ENCODE results near the gene PKD2.
"Not testable (repeated sequence)": the region's sequence is repeated elsewhere in the genome, so short reads cannot be mapped to it uniquely, and the experiment has no call there.

PKD2 gene

DNA sequence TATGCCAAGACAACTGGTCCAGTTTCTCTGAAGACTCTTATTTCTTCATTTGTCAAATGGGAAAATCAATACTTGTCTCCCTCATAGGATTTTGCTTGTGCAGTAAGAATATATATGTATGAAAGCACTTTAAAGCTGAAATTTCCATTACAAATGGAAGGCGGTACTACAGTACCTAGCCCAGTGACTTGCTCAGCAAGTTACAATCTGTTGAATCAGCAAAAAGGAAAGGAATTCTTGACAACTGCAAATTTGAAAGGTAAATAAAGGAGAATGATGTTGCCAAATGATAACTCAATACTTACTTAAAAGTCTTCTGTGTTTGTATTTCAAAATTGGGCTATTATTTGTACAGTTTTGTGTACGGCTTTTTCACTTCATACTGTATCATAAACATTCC lies 71.1 kb downstream of the PKD2 start:
- DNase-seq = no peak

DNA sequence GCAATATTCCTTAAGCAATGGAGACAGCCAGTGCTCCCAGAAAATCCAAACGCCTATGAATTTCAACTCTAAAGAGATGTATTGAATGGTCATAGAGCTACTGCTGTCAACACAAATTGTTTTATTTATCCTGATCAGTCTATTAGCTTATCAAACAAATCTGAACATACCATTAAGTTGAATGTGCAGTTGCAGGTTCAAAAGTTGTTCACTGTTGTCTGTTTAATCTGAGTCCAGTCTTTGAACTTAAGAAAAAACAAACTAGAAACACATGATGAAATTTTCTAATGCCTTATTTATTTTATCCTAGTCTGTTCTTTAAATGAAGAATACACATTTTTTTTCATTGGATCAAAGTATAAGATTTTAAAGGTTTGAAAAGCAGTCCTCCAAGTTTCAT lies 73.2 kb downstream of the PKD2 start:
- DNase-seq = no peak

DNA sequence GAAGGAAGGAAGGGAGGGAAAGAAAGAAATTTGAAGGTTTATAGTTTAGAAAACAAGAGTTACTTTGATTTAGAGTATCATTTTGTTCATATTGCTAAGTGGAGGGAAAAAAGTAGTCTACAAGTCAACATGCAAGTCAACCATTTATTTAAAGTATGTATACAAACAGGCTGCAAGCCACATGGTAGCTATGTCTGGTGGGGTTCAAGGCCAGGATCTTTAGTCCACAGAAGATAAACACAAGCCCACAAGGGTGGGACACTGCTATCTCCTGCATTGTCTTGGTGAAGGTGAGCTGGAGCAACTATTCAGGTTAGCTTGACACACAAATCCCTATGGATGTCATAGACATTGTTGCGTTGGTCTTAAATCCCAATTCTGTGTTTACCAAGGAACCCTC lies 79.6 kb downstream of the PKD2 start:
- no peak for DNase-seq

DNA sequence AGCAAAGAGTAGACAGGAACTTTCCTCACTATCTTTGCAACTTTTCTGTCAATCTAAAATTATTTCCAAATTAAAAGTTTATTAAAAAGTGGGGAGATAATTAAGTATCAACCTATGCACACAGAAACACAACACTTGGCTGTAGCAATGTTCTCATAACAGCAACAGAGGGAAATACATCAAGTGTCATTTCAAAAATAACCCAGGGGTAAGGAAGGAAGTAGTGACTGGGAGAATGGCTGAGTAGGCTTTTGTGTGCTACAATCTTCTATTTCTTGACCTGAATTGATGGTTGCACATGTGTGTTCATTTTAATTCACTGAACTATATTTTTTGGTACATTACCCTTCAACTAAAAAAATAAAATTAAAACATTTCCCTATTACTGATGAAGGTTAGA lies 83.5 kb downstream of the PKD2 start:
- DNase-seq = no peak

DNA sequence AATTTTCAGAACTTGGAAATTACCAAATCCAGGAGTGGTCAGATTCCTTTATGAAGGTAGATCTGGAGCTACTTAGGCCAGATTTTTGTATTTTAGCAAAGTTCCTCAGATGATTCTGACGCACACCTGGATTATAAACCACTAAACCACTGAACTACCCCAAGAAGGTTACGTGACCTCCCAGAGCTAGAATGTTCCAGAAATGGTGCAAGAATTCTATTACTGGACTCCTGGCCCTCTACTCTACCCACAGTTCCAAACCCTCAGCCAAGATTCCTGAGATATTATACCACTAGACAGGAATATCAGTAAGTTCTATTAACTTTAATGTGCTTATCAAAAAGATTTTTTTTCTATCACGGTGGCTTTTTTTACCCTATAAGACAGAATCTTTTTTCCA lies 83.9 kb downstream of the PKD2 start:
- DNase-seq = no peak

DNA sequence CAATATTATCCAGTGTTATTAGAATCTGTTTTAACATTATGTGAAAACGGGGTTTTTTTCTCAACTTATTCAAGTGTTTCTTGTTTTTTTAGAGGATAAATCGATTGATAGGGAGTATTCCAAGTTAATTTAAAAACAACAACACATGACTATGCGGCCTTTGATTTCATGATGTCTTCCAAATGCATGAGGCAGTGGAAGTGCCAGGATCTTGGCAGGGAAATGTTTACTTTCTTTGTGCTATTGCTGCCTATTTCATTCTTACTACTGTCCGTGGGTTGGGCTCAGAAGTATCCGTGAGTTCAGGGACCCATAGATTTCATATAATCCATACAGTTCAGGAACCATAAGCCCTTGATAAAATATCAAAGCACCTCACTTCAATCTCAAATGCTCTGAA lies 86.4 kb downstream of the PKD2 start:
- no peak for DNase-seq

DNA sequence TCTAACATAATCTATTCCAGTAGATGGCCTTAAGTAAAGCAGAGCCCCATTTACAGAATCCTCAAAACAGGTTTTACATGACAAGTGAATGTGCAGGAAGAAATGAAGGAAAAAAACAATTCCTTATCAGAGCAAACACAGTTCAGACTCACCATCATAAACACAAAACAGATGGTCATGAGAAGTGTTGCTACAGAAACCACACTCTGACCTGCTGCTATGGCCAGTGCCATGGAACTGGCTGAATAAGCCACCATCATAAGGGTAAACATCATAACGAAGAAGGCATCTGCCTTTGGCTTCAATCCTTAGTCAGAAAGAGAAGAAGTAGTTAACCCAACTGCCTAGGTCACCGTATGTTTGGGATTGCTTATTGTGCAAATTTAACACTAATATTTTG lies 89.9 kb downstream of the PKD2 start:
- DNase-seq = no peak

DNA sequence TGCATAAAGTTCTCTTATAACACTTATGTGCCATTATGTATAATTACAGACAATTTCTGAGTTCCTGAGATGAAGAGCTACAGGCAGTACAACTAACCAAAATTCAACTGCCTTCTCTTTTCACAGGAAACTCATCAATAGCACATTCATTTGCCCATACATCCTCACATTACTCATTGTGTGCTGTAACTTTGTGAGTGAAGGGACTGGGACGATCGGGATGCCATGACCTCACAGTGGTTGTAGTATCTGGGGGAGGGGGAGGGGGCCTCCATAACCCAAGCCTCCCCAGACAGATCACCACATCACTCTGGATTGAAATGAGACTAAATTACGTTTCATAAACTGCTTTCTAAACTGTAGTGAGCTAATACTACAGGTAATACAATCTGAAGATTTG lies 90.3 kb downstream of the PKD2 start:
- DNase-seq = no peak

DNA sequence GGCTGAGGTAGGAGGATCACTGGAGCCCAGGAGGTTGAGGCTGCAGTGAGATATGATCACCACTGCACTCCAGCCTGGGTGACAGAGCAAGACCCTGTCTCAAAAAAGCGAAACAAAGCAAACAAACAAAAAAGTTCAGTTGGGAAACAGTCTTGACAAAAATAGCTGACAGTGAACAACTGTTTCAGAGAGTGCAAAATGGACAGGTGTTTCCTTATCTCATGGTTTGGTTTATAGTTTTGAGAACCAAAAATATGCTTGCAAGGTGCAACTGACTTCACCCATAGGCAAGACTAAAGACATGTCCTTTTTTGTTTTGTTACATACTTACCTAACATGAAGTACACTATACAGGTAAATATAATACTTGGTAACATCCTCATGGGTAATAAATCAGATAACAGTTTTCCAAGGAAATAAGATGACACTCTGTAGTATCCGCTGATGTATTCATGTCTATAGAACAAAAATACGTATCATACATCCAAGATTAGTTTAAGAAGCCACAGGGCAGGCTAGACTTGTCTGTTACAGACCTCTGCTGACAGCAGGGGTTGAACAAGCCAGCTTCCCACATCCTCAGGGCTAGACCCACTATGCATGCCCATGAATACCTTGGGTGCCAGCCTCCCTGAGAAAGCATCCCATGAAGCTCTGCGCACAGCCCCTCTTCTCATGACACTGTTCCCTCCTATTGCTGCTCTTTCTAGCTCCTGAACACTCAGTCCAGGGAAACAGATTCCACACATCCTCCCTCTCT lies 91.7 kb downstream of the PKD2 start:
- no peak for DNase-seq

DNA sequence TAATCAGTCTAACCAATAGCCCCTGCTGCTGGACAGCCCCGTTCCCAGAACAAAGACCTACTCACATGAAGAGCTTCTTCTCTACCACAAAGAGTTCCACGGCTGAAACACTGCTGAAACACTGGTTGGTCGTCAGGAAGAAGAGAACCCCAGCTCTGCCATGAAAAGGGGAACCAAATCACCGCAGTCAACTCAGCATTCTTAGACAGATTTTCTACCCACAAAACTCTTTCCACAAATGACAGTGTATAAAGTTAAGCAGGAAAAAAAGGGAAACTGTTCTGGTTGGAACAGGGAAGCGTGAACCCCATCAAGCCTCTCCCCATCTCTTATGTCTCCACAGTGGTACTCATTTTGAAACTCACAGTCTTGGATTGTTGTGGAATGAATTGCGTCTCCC lies 93.7 kb downstream of the PKD2 start:
- peak; percentile 7 for DNase-seq

DNA sequence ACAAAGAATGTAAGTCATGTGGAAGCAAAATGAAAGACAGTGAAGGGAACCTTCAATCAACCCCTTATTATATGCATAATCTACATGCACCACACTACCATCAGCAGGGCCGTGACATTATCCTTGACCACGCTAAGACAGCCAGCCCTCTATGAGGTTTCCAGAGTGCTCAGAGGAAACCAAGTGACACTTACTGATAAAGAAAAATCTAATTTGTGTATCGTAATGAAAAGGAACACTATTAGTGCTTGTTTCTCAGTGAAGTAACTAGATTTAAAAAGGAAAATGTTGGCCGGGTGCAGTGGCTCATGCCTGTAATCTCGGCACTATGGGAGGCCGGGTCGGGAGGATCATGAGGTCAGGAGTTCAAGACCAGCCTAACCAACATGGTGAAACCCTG lies 94.6 kb downstream of the PKD2 start:
- no peak for DNase-seq

DNA sequence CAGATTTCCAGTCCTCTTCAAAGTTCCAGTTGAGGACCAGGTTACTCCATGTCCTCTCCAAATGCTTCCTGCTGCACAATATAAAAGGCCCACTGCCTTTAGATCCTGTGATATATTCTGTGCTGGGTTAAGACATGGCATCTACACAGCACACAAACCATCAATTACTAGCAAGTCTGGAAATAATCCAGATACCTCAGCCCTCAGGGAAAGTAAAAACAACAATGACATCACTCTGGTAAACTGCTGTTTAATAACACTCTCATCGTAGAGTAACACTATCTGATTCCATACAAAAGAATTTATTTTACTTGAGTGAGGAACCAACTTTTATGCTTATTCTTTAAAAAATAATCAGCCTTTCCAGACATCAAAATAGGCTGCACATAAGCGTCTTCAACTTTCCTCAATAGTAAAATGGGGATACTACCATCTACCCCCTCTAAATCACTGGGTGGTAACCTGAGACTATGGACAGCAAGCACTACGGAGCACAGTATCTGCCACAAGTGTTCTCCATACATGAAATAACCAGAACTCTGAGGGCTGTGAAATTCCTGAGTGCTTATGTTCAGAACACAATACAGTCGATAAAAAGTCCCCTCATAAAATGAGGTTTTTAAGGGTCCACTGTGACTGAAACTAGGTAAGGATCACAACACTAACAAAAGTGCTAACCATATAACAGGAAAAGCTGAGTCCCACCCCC lies 97.6 kb downstream of the PKD2 start:
- DNase-seq = no peak

DNA sequence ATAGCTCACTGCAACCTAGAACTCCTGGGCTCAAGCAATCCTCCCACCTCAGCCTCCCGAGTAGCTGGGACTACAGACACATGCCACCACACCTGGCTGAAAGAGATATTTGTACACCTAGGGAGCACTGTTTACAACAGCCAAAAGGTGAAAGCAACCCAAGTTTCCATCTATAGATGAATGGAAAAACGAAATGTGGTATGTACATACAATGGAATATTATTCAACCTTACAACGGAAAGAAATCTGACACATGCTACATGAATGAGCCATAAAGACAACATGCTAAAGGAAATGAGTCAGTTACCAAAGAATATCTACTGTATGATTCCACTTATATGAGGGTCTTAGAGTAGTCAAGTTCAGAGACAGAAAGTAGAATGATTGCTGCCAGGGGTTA lies 98.8 kb downstream of the PKD2 start:
- no peak for DNase-seq

DNA sequence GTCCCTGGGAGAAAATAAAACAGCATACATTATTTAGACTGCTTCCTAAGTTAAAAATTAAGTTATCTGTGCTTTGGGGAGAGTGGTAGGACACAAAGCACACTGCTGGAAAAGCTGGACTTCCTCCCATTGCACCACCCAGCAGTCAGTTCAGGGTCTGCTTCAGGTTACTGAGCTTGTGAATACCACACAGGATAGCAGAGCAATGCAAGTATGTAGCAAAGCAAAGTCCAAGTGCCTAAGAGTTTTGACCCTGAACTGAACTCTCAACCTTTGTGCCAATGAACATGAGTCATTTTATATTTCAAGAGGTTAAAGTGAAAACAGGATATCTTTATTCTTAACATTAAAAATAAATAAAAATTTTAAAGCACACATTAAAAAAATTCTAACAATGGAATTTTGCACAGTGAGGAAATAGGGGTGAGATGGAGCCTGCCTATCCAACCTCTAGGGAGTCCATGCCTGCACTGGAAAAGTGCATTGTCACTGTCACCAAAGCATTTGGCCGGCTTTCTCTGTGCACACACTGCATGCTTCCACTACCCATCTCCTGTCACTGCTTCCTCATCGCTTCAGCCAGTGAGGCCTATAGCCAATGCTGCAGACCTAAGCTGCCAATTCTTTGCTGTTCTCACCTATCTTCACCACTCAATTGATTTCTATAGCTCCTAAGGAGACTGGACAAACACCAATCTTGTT lies 100.1 kb downstream of the PKD2 start:
- peak; percentile 7 for DNase-seq

DNA sequence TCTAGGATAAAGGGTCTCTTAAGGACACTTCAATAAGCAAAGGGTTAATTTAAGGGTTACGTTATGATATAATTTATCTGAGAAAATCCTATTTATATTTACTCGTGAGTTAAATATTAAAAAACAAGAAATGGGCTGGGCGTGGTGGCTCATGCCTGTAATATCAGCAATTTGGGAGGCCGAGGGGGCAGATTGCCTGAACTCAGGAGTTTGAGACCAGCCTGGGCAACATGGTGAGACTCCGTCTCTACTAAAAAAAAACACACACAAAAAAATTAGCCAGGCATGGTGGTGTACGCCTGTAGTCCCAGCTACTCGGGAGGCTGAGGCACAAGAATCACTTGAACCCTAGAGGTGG lies 100.7 kb downstream of the PKD2 start:
- not testable (repeated sequence) for DNase-seq

DNA sequence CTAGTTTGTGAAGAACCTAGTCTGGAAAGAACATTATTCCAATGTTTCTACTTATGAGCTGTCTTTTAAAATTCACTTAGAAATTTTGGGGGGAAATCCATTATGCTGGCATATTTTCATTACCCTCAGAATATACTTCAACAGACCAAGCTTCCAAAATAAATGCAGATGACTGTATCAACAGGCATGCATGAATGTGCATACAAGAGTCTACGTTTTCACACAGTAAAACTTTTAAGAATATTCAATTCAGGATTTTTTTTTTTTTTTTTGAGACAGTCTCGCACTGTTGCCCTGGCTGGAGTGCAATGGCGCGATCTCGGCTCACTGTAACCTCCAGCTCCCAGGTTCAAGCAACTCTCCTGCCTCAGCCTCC lies 101.3 kb downstream of the PKD2 start:
- DNase-seq = no peak

DNA sequence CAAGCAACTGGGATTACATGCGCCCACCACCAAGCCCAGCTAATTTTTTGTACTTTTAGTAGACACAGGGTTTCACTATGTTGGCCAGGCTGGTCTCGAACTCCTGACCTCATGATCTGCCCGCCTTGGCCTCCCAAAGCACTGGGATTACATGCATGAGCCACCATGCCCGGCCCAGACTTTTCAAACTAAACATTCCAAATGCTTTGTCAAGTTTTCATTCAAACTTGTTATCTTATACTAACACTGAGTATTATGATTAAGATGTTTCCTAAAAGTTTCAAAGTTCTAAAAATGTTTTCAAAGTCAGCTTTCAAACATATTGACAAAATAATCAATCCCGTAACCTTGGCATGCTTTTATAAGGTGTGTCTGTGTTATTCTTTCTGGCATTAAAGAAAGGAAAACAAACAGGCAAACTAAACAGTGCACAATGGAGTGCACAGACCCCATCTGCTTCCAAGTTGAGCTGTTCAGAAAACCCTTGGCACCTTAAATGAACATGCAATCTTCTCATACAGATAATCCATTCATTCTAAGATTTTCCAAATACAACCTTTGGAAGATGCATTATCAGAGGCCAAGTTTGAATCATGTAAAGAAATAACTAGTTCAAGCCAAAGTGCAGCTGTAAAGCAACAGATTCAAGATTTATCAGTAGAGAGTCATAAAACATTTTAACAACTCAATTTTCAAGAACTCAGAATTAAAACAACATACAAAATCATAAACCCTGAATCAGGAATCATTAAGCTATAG lies 101.9 kb downstream of the PKD2 start:
- DNase-seq = no peak

DNA sequence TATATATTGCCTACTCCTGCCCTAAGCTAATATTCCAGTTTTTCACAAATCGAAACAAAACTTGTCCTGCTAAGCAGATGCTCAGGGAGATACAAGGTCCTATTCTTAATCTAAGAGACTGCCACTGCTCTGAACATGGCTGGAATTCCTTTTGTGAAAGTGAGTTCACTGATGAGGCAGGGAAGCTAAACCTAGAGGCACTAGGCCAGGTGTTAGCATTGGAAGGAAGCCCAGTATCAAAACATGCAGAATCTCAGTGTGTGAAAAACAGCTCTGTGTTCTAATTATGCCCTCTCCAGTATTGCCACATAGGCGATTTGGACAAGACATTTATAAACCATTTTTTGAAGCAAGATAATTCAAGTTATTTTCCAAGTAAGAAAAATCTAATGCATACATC lies 103.4 kb downstream of the PKD2 start:
- no peak for DNase-seq

DNA sequence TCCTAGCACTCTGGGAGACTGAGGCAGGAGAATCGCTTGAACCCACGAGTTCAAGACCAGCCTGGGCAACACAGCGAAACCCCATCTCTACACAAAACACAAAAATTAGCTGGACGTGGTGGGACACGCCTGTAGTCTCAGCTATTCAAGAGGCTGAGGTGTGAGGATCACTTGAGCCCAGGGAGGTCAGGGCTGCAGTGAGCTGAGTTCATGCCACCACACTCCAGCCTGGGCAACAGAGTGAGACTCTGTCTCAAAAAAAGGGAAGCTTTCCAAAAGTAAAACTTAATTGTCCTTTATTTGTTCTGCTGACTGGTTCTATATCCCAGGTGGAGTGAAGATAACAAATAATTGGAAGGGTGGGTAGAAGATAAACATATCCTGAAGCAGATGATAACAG lies 105.4 kb downstream of the PKD2 start:
- no peak for DNase-seq

DNA sequence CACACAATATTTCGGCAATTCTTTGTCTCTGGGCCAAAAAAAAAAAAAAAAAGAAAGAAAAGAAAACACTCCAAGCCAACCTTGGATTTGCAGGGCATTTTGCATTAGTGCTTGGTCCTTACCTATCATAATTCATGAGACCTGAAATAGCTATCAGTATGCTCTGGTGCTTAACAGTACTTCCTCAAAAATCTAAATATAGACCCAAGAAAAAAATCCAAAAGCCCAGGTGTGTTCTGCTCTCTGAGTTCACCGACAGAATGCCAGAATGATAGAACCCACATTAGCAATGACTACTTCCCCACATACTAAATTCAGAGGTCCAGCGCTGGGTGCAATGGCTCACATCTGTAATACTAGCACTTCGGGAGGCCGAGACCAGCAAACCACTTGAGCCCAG lies 108.2 kb downstream of the PKD2 start:
- no peak for DNase-seq

DNA sequence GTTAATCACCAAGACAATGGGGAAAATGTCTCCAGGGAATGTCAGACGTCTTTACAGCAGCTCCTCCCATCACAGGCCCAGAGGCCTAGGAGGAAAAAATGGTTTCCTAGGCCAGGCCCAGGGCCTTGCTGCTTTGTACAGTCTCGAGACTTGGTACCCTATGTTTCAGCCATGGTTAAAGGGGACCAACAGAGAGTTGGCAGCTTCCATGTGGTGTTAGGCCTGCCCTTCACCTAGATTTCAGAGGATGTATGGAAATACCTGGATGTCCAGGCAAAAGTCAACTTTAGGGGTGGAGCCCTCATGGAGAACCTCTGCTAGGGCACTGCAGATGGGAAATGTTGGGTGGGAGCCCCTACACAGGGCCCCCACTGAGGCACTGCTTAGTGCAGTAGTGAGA lies 112.5 kb downstream of the PKD2 start:
- DNase-seq = no peak

DNA sequence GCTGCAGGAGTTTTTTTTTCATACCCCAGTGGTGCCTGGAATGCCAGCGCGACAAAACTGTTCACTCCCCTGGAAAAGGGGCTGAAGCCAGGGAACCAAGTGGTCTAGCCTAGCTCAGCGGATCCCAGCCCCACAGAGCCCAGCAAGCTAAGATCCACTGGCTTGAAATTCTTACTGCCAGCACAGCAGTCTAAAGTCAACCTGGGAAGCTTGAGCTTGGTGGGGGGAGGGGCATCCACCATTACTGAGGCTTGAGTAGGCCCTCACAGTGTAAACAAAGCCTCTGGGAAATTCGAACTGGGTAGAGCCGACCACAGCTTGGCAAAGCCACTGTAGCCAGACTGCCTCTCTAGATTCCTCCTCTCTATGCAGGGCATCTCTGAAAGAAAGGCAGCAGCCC lies 114.8 kb downstream of the PKD2 start:
- DNase-seq = not testable (repeated sequence)
